CD4-positive, alpha-beta T cell treated with Interleukin-17A for 4 hours (primary cell): Measurements from ENCODE around the gene PLEKHN1.
"Not testable (repeated sequence)": the region's sequence is repeated elsewhere in the genome, so short reads cannot be mapped to it uniquely, and the experiment has no call there.

Source experiments
- DNase-seq: peaks from one replicate; pipeline ENCODE4 v3.0.0-alpha.2; 2020; ENCODE audit warnings: mixed read lengths

Gene PLEKHN1

GRCh38 chr1:942864-943533 lies 23.3 kb upstream of the PLEKHN1 start:
- no peak for DNase-seq

GRCh38 chr1:943545-944340 lies 22.5 kb upstream of the PLEKHN1 start:
- DNase-seq = no peak

DNA sequence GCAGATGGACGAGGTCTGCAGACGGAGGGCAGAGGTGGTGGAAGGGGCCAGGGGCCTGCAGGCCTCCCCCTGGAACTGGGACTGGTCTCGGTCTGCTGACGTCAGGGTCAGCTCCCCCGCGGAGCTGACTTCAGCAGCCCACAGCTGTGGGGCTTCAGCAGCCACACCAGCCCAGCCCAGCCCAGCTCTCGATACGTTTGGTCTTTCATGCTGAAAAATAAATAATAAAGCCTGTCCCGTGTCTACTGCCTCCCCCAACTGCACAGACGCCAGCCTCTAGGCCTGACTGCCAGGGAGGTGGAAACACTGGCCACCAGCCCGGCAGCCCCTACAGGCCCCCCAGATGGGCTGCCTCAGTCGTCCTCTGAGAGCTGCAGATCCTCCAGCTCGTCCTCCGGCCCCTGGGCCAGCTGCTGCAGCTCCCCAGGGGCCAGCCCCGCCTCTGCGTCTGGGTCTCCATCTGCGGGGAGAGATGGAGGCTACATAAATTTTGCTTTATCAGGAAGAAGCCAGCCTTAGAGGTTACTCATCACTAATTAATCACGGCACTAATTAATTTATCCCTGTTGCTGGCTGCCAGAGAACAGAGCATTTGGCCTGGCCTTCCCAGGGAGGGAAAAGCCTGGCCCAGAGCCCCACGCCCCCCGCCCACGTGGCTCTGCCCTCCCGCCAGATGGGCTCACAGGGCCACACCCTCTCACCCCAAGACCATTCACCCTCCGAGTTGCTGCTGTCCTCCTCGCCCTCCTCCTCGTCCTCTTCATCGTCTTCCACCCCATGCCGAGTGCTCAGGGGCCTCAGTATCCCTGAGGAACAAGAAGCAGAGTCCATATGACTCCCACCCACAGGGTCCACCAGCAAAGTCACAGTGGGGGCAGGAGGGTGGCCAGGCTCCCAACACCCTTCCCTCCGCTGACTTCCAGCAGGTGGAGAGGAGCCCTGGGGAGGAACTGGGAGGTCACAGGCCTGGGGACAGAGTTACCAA lies 21.6 kb upstream of the PLEKHN1 start:
- DNase-seq = no peak

GRCh38 chr1:945688-946556 lies 20.4 kb upstream of the PLEKHN1 start:
- DNase-seq = no peak

GRCh38 chr1:946811-947210 lies 19.5 kb upstream of the PLEKHN1 start:
- not testable (repeated sequence) for DNase-seq

GRCh38 chr1:947958-948357 lies 18.3 kb upstream of the PLEKHN1 start:
- DNase-seq = no peak

- DNase-seq = no peak
Measured at GRCh38 chr1:950268-950667, 16.0 kb upstream of the PLEKHN1 start.

- DNase-seq = no peak
Measured at GRCh38 chr1:950881-951280, 15.4 kb upstream of the PLEKHN1 start.

DNA sequence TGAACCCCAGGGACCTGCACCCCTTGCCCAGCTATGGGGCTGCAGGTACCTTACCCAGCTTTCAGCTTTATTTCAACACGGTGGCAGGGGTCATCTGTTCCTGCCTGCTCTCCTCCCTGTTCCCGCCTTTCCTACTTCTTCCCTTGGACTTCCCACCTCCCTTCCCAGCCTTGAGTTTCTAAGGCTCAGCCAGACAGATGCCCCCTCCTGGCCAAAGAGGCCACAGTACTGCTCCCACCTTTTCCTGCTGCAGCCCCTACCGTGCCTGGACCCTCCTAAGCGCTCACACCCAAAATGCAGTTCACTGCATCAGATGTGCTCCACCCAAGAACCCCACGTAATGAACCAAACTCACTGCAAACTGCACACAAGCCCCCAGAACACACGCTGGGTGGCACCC lies 14.9 kb upstream of the PLEKHN1 start:
- DNase-seq = no peak

- no peak for DNase-seq
Measured at GRCh38 chr1:952201-952600, 14.1 kb upstream of the PLEKHN1 start.

DNA sequence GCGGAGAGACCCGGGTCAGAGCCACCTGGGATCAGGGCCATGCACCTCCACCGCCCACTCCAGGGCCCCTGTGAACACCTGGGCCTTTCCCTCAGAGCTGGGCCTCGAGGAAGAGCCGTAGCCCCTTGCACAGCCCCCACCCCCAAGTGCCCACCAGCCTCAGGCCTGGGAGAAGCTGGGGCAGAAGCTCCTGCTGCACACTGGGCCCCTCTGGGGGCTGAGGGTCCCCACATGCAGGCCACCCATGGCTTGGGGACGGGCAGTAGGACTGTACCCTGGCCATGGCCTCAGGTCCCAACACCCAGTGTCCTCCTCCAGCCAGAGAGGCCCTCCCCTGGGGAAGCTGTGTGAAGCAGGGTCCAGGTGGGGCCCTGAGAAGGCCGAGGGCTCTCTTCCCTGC lies 13.7 kb upstream of the PLEKHN1 start:
- no peak for DNase-seq

- no peak for DNase-seq
Measured at GRCh38 chr1:953524-954320, 12.6 kb upstream of the PLEKHN1 start.

DNA sequence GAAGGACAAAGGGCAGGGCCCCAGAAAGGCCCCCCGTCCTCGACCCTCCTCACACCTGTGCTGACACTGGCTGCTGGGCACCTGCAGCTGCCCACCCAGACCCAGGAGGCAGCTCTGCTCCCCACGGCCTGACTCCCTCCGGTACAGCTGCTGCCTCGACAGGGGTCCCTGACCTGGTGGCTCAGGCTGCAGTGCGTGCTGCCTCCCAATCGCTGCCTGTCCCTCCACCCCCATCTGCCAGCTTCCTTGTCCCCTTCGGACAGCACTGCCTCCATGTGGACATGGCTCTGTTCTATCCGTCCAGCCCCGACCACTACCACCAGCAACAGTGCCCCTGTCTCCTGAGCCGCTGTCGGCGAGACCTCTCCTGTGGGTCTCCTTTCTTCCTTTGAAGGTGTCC lies 11.4 kb upstream of the PLEKHN1 start:
- DNase-seq = no peak

- no peak for DNase-seq
Measured at GRCh38 chr1:955474-955873, 10.8 kb upstream of the PLEKHN1 start.

- DNase-seq = no peak
Measured at GRCh38 chr1:956636-957035, 9.6 kb upstream of the PLEKHN1 start.

DNA sequence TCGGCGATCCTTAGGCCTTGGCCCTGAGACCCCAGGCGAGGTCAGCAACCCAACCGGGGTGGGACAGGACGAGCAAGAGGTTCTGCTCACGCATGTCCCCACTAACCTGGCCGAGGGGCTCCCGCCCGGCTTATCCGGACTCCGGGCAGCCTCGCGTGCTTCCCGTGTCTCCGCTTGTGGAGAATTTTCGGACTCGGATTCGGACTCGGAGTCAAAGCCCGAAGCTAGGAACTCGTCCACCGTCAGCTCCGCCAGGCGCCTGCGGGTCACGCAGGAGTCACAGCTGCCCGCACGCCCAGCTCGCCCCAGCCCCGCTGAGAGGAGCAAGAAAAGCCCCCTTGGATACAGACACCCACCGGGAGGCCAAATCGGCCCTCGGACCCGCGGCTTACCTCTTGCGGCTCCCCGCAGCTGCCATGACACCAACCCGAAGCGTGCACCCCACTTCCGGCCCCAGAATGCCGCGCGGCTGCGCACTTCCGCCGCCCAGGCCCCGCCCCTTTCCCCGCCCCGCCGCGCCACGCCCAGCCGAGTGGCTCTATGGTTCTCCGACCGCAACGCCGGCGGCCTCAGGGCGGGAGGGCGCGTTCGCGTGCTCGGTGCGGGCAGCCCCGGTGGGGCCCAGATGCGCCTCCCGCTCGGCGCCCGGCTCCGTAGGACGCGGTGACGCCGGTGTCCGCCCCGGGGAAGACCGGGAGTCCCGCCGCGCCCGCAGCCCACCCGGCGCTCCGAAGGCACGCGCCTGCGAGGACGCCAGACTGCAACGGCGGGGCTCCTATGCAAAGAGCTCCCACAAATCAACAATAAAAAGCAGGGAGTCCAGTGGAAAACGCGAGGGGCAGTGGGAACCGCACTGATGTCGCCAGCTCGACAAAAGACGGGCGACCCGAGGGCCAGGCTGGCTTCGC lies 7.2 kb upstream of the PLEKHN1 start, which contains the start of gene NOC2L:
Gene NOC2L (minus strand): TSS at position 434 of the 908 bp plus-strand sequence. CDS start 16 bp downstream, at position 418.
- peak; percentile 97 for DNase-seq

- DNase-seq = no peak
Measured at GRCh38 chr1:959731-960362, 6.4 kb upstream of the PLEKHN1 start.

DNA sequence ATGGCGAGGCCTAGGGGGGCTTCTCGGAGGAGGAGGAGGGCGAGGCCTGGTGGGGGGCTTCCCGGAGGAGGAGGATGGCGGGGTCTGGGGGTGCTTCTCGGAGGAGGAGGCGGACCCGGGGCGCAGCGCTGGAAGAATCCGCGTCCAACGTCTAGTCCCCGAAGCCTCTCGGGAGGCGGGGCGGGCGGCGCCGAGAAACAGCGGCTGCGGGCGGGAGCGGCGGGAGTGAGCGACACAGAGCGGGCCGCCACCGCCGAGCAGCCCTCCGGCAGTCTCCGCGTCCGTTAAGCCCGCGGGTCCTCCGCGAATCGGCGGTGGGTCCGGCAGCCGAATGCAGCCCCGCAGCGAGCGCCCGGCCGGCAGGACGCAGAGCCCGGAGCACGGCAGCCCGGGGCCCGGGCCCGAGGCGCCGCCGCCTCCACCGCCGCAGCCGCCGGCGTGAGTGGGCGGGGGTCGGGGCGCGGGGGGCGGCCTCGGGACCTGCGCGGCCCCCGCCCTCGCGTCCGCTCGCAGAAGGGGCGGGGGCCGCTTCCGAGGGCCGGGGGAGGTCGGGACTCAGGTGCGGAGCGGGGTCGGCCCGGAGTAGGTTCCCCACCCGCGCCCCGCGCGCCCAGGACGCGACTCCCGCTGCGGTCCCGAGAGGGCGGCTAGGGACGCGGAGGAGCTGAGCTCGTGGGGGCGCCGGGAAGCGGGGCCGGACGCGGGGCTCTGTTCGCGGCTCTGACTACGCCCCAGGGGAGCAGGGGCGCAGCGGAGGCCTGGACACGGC lies 5.7 kb upstream of the PLEKHN1 start, which contains the start of gene KLHL17:
Gene KLHL17 (plus strand): TSS at position 222 of the 769 bp plus-strand sequence. CDS start 110 bp downstream, at position 332.
- peak; percentile 85 for DNase-seq
